GM12865 (cell line): ENCODE measurements around the gene INPP5A.

Experiments used
- DNase-seq: peaks from one replicate; pipeline ENCODE4 v3.0.0; 2010; ENCODE audit warnings: low read depth
- H3K4me3 ChIP-seq: 2 replicates; pipeline ENCODE4 v1.5.1; 2011; ENCODE audit warnings: mild to moderate bottlenecking, low read depth, low read length, control low read depth
- TF ChIP-seq, protein P1 (sequence below): IDR thresholded peaks from 2 replicates; pipeline ENCODE4 v1.5.1; 2011; ENCODE audit warnings: low read length, control low read depth, low read depth, inconsistent platforms; ENCODE audit not compliant: insufficient read depth; ENCODE audit errors: missing control alignments

The INPP5A gene

GRCh38 chr10:132512052-132512442, 25.5 kb upstream of the INPP5A start:
- no peak overlapping the region for H3K4me3 ChIP-seq
- no peak for DNase-seq
- TF ChIP-seq, protein P1, sequence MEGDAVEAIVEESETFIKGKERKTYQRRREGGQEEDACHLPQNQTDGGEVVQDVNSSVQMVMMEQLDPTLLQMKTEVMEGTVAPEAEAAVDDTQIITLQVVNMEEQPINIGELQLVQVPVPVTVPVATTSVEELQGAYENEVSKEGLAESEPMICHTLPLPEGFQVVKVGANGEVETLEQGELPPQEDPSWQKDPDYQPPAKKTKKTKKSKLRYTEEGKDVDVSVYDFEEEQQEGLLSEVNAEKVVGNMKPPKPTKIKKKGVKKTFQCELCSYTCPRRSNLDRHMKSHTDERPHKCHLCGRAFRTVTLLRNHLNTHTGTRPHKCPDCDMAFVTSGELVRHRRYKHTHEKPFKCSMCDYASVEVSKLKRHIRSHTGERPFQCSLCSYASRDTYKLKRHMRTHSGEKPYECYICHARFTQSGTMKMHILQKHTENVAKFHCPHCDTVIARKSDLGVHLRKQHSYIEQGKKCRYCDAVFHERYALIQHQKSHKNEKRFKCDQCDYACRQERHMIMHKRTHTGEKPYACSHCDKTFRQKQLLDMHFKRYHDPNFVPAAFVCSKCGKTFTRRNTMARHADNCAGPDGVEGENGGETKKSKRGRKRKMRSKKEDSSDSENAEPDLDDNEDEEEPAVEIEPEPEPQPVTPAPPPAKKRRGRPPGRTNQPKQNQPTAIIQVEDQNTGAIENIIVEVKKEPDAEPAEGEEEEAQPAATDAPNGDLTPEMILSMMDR, result no peak

DNA sequence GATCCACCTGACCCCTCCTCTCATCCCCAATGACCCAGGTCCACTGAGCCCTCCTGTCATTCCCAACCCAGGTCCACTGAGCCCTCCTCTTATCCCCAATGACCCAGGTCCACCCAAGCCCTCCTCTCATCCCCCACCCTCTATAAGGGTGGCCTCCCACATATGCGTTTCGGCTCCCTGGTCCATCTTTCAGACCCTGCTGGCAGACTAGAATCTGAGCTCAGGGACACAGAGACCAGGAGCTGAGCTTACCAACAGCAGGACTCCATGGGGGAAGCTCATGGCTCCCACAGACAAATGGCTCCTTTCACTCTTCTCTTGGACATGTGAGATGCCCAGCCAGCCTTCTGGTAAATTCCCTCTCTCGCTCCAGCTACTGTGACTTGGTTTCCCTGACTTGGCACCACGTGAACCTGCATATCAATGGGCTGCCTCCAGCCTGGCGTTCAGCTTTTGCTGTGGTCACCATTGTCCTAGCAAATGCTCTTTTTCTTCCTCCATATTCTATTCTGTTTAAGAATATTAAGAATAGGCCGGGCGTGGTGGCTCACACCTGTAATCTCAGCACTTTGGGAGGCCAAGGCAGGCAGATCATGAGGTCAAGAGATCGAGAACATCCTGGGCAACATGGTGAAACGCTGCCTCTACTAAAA, 24.8 kb upstream of the INPP5A start:
- no peak for DNase-seq
- TF ChIP-seq, protein P1, result no peak
- H3K4me3 ChIP-seq, result no peak overlapping the region

- no peak for DNase-seq
- TF ChIP-seq, protein P1, result no peak
- H3K4me3 ChIP-seq, result no peak overlapping the region
Observed at GRCh38 chr10:132514821-132515520, 22.6 kb upstream of the INPP5A start.

DNA sequence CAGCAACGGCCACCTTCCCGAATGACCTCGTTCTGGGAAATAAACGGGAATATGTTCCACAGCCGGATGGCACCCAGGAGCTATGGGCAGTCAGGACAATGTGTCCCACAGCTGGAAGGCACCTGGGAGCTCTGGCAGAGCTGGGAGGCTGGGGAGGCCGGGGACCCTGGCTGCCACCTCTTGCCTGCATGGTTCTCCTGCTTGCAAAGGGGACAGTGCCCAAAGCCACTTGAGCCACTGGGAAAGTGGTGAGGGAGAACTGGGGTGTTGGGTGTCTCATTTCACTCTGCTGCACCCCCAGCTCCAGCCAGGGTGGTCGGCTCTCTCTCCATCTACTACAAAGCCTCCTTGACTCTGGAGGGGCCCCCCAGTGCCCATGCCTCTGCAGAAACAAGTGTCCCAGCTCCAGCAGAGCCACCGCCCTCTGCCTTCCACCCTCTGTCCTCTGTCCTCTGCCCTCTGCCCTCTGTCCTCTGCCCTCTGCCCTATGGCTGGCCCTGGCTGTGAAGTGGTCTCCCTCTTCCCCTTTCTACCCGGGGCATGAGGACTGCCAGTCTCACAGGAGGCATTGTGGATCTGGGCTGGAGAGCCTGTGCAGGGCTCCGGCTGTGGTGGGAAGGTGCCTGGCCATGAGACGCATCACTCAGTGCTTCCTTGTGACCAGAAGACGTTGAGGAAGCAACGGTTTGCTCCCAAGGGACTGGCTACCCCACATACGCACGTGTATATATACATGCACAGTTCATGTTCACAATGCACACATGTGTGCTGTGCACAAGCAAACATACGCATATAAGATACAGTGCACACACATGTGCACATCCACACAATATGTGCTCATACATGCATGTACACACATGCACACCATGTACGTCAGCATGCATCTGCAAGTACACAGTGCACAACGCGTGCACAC, 21.5 kb upstream of the INPP5A start:
- H3K4me3 ChIP-seq, result no peak overlapping the region
- TF ChIP-seq, protein P1, result no peak
- DNase-seq, result no peak

GRCh38 chr10:132516771-132517725, 20.5 kb upstream of the INPP5A start:
- no peak overlapping the region for H3K4me3 ChIP-seq
- DNase-seq, result no peak
- TF ChIP-seq, protein P1, result no peak

- no peak for DNase-seq
- TF ChIP-seq, protein P1, result no peak
- H3K4me3 ChIP-seq, result no peak overlapping the region
Observed at GRCh38 chr10:132517951-132518521, 19.6 kb upstream of the INPP5A start.
